Stimulated activated CD8-positive, alpha-beta memory T cell treated with anti-CD3 and anti-CD28 coated beads, Interleukin-7, amount 100 ng/mL, for 4 hours (primary cell): ENCODE data around the gene SPSB4.

Source experiments
- DNase-seq, 2 donors: peaks; one replicate each; pipeline ENCODE4 v3.0.0-alpha.2; 2020; ENCODE audit warnings: low read depth in 2 of 2

Gene SPSB4

DNA sequence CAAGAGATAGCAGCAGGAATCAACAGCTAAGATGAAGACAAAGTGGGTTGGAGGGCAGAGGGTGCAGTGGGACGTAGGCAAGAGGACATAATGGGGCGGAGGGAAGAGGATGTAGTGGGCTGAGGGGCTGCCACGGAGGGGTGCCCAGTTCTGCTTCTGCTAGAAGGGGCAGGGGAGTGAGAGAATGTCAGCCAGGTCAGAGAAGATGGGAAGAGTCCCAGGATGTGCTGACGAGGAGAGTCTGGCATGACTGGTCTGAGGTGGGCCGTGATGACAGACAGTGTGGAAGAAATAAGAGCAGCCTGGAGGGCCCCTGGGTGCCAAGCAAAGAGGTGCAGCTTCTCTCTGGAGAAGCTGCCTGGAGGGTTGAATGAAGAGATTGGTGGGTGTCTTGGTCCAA lies 4.0 kb downstream of the SPSB4 start:
- no peak for DNase-seq

DNA sequence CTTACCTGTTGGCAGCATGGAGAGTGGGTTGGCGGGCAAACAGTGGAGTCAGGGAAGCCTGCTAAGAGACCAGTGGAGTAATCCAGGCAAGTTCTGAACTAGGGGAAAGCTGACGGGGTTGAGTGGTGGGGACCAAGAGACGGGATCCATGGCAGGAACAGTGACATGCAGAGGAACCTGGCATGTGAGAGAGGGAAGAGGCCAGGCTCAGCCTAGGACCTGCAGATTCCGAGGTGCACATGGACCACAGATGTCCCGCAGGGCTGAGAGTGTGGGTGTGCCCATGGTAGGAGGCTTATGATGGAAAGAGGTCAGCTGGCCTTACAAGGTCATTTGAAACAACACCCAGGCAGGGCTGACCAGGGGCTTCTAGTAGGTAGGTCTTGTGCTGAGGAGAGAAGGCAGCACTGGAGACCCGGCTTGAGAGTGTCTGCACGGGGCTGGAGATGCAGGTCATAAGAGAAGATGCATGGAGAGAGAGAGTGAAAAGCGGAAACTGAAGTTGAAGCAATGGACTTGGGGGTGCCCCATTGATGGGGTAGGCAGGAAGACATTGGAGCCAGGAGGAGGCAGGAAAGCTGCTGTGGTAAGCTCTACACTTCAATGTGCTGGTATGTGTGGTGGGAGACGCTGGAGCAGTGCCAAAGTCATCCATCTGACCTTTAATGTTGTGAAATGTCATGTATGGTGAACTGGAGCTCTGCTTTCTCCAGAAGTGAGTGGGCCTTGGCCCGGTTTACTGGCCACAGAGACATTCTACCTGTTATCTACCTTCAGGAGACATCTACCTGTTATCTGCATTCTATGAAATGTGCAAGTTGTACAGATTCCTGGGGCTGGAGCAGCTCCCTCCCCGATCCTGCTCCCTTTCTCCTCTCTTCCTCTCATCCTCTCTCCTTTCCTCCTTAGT lies 4.6 kb downstream of the SPSB4 start:
- no peak for DNase-seq

DNA sequence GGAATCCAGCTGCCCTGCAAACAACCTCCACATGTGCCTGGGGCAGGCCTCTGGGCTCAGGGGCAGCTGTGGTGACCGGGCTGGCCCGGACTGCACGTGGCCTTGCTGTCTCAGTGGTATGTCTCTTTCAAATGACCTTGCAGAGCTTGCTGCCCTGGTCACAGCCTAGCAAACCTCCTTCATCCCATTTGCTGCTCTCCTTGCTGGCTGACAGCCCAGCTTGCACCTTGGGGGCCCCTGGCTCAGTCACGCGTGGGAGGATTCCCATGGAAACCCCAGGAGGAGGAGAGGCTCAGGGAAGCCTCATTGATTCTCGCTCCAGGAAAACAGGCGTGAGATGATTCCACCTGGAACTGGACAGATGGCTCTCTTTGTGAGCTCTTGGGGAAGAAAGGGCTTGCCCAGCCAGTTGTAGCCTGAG lies 5.6 kb downstream of the SPSB4 start:
- no peak for DNase-seq

DNA sequence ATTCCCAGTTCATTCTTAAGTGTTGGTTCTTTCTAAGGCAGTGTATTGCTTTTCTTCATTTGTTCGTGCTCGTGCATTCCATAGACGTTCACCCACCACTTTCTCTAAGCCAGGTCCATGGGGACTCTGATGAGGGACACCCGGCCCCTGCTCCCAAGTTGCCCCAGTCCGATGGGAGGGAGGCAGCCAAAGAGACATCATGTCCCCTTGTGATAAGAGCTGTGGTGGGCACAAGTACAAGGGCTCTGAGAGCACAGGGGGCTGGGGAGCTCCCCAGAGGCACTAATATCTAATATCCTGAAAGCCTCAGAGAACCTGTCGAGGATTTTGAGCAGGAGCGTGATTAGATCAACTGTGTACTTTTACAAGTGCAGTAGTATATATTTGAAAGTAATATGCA lies 6.3 kb downstream of the SPSB4 start:
- DNase-seq, result no peak

- no peak for DNase-seq
Measured at GRCh38 chr3:141057946-141058800, 7.0 kb downstream of the SPSB4 start.

DNA sequence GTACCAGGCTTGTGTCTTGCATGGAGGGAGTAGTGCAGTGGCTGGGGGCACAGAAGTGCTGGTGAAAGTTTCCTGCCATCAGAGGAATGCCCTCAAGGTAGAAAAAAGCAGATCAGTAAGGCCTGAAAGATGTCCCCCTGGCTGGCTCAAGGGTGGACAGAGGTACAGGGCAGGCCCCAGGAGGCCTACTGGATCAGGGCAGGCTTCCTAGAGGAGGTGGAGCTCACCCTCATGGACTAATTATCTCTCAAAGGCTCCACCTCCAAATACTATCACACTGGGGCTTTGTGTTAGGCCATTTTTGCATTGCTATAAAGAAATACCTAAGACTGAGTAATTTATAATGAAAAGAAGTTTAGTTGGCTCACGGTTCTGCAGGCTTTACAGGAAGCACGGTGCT lies 7.8 kb downstream of the SPSB4 start:
- no peak for DNase-seq

DNA sequence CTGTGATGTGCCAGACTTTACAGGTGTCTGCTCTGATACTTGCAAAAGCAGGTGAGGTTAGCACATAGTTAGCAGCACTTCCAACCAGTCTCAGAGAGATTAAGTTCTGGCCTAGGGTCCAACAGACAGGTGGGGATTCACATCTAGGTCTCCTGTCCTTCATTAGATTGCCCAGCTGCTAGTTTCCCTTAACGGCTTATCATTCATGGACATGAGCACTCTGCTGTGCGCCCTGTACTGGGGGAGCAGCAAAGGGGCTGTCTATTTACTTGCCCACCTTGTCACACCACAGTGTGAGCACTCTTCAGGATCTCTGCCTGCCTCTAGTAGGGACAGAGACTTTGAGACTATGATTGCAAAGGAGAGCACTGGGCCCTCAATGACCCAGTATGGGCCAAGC lies 8.7 kb downstream of the SPSB4 start:
- DNase-seq, result no peak

GRCh38 chr3:141060327-141060726 lies 9.2 kb downstream of the SPSB4 start:
- no peak for DNase-seq

DNA sequence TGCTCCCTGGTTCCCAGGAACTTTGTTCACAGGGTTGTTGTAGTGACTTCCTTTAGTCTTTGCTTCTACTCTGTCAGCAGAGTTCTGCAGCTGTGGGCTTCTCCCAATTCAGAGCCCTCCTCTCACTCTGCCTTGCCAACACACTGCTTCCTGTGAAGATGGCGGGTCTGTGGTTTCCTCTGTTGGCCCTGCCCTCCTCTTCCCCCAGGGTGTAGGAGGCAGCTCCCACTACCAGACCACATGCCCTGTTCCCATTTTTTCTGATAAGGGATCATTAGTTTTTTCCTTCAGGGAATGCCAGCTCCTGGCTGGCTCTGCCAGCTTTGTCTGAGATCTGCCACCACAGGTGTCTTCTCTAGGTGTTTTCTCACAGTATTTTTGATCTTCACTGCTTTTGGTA lies 12.7 kb downstream of the SPSB4 start:
- DNase-seq, result no peak

- DNase-seq, result no peak
Measured at GRCh38 chr3:141064255-141064926, 13.2 kb downstream of the SPSB4 start.

- DNase-seq, result no peak
Measured at GRCh38 chr3:141065258-141065657, 14.1 kb downstream of the SPSB4 start.

- no peak for DNase-seq
Measured at GRCh38 chr3:141065841-141066805, 15.0 kb downstream of the SPSB4 start.

DNA sequence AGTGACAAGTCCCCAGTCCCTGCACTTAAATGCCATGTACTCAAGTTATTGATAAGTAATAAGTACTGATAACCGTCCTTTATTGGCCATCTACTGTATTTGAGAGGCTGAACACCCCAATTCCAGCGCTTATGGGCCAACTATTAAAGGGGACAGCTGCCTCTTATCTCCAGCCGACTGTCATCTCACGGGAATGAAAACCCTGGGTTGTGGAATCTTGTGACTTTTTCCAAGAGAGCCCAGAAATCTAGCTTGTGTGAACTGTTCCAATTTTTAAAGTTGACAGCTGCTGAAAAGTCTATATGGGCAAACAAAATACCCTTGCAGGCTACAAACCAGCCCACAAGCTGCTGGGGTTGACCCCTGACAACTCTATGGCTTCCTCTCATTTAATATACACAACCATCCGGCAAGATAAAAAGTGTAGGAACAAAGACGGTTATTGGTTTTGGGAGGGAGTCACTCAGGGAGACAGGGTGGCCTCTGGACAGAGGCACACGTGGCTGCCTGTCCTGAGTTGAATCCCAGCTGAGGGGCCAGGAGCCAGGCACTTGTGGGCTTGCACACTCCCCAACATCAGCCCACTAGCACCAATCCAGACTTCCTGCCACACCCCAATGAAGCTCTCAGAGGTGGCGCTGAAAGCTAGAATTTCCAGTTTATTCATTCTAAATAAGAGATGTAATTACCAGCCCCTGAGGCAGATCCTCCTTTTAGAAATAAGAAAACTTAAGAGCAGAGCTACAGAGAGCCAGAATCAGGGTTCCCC lies 16.2 kb downstream of the SPSB4 start:
- no peak for DNase-seq

- DNase-seq, result no peak
Measured at GRCh38 chr3:141070229-141070628, 19.1 kb downstream of the SPSB4 start.

GRCh38 chr3:141070727-141071357 lies 19.7 kb downstream of the SPSB4 start:
- no peak for DNase-seq

GRCh38 chr3:141071681-141072260 lies 20.6 kb downstream of the SPSB4 start:
- DNase-seq, result no peak

DNA sequence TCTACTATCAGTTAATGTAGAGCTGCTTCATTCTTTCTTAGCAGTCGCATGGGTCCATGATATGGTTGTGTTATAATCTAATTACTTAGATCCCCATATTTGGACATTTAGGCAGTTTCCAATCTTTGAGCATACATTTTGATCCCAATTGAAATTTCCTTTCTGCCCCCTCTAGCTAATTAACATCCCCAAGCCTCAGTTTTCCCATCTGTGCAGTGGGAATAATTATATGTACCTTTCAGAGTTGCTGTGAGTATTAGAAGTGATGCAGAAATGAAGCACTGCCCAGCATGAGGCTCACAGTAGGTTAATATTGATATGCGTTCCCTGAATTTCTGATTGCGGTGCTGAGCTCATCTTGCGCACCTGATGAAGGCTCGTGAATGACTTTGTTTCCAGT lies 21.8 kb downstream of the SPSB4 start:
- DNase-seq, result no peak

- no peak for DNase-seq
Measured at GRCh38 chr3:141073580-141073979, 22.4 kb downstream of the SPSB4 start.

- DNase-seq, result no peak
Measured at GRCh38 chr3:141074529-141074928, 23.4 kb downstream of the SPSB4 start.
